HPDE6-E6E7 (cell line): ENCODE measurements around the gene ADAMTS10.
"Not testable (repeated sequence)": the region's sequence is repeated elsewhere in the genome, so short reads cannot be mapped to it uniquely, and the experiment has no call there.

Experiments
- DNase-seq: peaks from one replicate; pipeline ENCODE4 v3.0.0; 2011; ENCODE audit warnings: missing footprints; ENCODE audit errors: extremely low spot score

The ADAMTS10 gene

GRCh38 chr19:8561075-8561764 is 49.3 kb downstream of the ADAMTS10 start:
- no peak for DNase-seq

GRCh38 chr19:8558325-8558724 is 52.2 kb downstream of the ADAMTS10 start:
- DNase-seq: no peak

GRCh38 chr19:8557642-8558238 is 52.8 kb downstream of the ADAMTS10 start:
- no peak for DNase-seq

GRCh38 chr19:8553729-8554128 is 56.8 kb downstream of the ADAMTS10 start:
- DNase-seq: not testable (repeated sequence)

- DNase-seq: no peak
Measured at GRCh38 chr19:8552810-8553209, 57.7 kb downstream of the ADAMTS10 start.

- DNase-seq: no peak
Measured at GRCh38 chr19:8550070-8550469, 60.4 kb downstream of the ADAMTS10 start.

- DNase-seq: no peak
Measured at GRCh38 chr19:8545743-8546142, 64.8 kb downstream of the ADAMTS10 start.

GRCh38 chr19:8544168-8544567 is 66.3 kb downstream of the ADAMTS10 start:
- no peak for DNase-seq

- no peak for DNase-seq
Measured at GRCh38 chr19:8539621-8540149, 70.8 kb downstream of the ADAMTS10 start.

GRCh38 chr19:8537099-8537498 is 73.4 kb downstream of the ADAMTS10 start:
- DNase-seq: no peak

- DNase-seq: no peak
Measured at GRCh38 chr19:8536282-8536681, 74.2 kb downstream of the ADAMTS10 start.

- DNase-seq: no peak
Measured at GRCh38 chr19:8532225-8532624, 78.3 kb downstream of the ADAMTS10 start.

GRCh38 chr19:8531470-8531869 is 79.0 kb downstream of the ADAMTS10 start:
- no peak for DNase-seq
